ENCODE results near the gene NLRP9.

NLRP9 gene

GRCh38 chr19:55672418-55672817 is 65.8 kb downstream of the NLRP9 start:
- no peak for DNase-seq

DNA sequence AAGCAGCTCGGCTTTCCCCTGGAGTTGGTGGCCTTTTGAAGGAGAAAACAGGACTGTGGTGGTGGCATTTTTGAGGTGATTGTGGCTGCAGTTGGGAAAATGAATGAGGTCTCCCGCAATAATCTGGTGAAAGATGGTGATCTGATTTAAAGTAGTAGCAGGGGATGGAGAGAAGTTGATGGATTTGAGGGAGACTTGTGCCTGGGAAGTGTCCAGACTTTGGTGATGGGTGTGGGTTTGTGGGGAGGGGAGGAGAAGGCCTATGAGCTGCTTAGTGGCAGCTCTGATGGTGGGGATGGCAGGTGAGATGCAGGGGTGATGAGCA is 67.2 kb downstream of the NLRP9 start:
- no peak for DNase-seq

DNA sequence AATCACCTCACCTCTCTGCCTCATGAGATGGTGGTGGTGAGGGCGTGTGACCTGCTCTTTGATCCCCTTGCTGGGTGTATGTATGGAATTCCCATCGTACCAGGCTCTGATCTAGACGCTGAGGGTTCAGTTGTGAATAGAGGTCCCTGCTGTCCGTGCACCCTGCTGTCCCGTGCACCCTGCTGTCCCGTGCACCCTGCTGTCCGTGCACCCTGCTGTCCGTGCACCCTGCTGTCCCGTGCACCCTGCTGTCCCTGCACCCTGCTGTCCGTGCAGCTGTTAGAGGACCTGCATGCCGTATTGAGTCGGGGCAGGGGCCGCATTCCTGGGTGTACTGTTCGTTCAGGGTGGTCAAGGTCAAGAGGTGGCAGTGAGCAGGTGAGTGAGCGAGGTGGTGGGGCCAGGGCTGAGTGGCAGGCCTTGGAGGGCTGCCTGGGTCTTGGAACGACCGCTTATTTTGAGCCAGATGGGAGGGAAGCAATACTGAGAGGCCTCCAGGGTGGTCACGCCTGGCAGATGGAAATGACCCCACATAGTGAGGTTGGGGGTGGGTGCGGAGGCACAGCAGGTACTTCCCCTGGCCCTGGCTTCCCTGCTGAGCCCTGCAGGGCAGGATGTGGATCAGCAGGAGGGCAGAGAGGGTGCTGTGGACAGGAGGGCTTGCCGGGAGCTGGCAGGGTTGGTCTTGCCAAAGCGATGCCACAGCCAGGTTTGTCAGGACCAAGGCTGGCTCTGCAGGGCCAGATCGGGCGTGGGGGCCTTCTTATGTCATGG is 67.7 kb downstream of the NLRP9 start:
- no peak for DNase-seq

DNA sequence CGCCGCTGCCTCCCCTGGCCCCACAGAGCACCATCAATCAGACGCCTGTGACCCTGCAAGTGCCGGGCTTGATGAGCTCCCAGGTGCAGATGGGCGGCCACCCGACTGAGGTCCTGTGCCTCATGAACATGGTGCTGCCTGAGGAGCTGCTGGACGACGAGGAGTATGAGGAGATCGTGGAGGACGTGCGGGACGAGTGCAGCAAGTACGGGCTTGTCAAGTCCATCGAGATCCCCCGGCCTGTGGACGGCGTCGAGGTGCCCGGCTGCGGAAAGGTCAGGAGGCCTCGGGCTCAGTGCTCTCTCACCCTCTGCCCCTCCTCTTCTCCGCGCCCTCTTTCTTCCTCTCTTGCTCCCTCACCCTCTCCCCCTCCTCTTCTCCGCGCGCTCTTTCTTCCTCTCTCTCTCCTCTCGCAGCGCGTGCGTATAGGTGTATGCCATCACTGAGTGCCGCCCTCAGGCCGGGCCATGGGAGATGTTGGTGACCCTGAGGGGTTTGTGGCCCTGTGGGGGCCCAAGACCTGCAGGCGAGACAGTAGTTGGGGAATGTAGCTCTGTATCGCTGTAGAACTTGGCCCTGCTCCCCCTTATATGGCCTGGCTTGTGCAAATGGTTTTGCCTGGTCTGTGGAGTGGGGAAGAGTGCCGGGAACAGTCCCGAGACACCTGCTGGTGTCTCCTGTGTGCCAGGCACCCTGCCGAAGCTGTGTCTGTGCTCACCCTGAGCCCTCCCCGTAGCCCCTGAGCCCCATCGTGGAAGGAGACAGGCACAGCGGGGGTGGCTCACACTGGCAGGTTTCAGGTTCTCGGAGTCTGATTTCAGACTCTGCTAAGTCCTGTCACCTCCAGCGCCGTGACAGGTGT is 68.6 kb downstream of the NLRP9 start:
- DNase-seq = no peak

GRCh38 chr19:55668603-55669348 is 69.4 kb downstream of the NLRP9 start:
- no peak for DNase-seq

DNA sequence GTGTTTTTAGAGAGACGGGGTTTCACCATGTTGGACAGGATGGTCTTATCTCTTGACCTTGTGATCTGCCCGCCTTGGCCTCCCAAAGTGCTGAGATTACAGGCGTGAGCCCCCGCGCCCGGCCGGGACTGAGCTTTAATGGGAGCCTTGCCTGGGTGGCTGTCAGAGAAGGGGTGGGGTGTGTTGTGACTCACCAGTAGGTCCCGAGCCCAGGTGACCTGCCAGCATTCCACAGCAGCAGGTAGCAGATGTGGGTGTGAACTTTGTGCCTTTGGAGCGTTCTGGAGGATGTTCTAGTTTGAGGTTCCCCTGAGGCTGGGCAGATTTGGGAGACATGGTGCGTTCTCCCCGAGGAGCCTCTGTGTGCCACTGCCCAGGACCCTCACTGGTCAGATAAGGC is 70.2 kb downstream of the NLRP9 start:
- no peak for DNase-seq

GRCh38 chr19:55667511-55667910 is 70.7 kb downstream of the NLRP9 start:
- no peak for DNase-seq

- no peak for DNase-seq
These were observed 71.2 kb downstream of the NLRP9 start for GRCh38 chr19:55667006-55667381.

GRCh38 chr19:55666343-55667005 is 71.7 kb downstream of the NLRP9 start:
- no peak for DNase-seq

GRCh38 chr19:55663846-55664536 is 74.2 kb downstream of the NLRP9 start:
- no peak for DNase-seq

GRCh38 chr19:55661826-55662225 is 76.4 kb downstream of the NLRP9 start:
- DNase-seq = no peak

- DNase-seq = no peak
These were observed 77.2 kb downstream of the NLRP9 start for GRCh38 chr19:55660991-55661390.

GRCh38 chr19:55660404-55660803 is 77.8 kb downstream of the NLRP9 start:
- DNase-seq = no peak

DNA sequence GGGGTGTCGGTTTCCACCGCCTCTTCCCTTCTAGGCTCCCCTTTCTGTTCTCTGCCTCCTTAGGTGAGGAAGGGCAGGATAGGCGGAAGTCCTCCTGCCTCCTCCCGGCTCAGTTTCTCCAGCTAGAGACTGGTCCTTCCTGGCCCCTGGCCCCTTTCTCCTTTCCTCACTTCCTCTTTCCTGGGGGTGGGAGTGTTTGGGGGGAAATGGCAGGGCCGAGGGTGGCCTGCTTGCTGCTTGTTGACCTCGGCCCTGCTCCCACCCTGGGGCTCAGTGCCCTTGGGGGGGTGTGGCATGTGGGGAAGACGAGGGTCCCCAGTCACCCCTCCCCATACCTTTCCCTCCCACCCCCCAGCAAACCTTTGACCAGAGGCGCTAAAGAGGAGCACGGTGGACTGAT is 78.4 kb downstream of the NLRP9 start:
- DNase-seq = no peak

- DNase-seq = no peak
These were observed 79.2 kb downstream of the NLRP9 start for GRCh38 chr19:55658846-55659459.

Measured in HCEC 1CT (cell line).